GM18909 (cell line): ENCODE measurements around the gene COQ8B.
"Not testable (repeated sequence)": the region's sequence is repeated elsewhere in the genome, so short reads cannot be mapped to it uniquely, and the experiment has no call there.

Experiments
- ATAC-seq: cut with Tn5 transposase; IDR thresholded peaks from one replicate; pipeline ENCODE4 v1.9.1; 2021; ENCODE audit warnings: mild to moderate bottlenecking; ENCODE audit not compliant: unreplicated experiment, poor library complexity

COQ8B gene

DNA sequence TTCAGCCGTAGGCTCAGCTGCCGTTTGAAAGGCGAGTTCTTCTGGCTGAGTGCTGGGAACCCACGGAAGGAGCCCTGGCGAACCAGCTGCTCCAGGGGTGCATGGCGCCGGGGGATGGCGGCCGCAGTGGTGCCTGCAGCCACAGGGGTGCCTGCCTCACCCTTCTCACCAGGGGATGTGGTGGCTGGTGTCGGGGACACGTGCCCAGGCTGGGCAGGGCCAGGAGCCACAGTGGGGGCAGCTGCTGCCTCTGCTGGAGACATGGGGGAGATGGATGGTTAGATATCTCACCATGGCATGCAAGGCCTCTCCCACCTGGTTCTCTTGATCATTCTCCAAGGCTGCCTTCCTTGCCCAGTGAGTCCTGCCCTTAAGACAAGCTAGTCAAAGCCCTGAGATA, 43.3 kb downstream of the COQ8B start:
- ATAC-seq, result no peak

GRCh38 chr19:40672573-40673299, 44.0 kb downstream of the COQ8B start:
- no peak for ATAC-seq

GRCh38 chr19:40672038-40672437, 44.6 kb downstream of the COQ8B start:
- no peak for ATAC-seq

DNA sequence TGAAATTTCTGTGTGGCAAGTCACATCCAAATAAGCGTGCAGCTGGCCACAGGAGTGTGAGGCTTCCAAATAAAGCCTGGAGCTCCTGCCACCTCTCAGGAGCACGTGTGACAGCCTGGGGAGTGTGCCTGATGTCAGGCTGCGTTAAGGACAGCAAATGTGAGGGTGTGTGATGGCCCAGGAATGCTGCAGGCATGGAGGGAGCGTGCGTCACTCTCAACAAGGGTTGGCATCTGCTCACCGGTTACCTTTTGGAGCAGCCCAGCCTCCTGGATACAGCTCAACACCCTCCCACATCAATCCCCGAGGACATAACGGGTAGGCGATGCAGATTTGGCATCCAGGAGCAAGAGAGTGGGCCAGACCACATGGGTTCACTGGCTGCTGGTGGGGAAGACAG, 45.3 kb downstream of the COQ8B start:
- ATAC-seq, result no peak

DNA sequence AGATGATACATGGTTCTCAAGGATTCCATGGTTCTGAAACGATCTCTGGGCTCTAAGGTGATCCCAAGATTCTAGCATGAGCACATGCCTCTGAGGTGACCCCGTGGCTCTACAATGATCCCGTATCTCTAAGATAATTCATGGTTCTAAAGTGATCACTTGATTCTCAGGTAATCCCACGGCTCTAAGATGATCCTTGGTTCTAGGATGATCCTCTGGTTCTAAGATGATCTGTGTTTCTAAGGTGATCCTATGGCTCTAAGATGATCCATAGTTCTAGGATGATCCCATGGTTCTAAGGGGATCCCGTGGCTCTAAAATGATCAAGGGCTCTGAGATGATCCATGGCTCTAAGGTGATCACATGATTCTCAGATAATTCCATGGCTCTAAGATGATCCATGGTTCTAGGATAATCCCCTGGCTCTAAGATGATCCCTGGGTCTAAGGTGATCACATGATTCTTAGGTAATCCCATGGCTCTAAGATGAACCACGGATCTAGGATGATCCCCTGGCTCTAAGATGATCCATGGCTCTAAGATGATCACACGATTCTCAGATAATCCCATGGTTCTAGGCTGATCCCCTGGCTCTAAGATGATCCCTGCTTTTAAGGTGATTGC, 47.6 kb downstream of the COQ8B start:
- ATAC-seq, result no peak

DNA sequence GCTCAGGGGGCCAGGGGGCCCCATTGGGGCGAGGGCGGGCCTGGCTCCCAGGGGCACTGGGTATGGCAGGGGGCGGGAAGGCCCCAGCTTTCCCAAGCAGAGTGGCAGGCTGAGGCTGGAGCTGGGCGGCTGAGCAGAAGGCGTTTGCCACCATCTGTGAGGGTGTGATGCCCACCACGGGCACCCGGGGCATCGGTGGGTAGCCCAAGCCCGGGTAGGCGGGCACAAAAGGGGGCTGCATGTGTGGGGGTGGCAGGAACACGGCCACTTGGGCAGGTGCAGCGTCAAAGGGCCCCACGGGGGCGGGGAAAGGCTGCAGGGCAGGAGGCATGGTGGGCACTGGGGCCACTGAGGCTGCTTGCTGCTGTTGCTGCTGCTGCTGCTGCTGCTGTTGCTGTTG, 49.1 kb downstream of the COQ8B start:
- no peak for ATAC-seq

DNA sequence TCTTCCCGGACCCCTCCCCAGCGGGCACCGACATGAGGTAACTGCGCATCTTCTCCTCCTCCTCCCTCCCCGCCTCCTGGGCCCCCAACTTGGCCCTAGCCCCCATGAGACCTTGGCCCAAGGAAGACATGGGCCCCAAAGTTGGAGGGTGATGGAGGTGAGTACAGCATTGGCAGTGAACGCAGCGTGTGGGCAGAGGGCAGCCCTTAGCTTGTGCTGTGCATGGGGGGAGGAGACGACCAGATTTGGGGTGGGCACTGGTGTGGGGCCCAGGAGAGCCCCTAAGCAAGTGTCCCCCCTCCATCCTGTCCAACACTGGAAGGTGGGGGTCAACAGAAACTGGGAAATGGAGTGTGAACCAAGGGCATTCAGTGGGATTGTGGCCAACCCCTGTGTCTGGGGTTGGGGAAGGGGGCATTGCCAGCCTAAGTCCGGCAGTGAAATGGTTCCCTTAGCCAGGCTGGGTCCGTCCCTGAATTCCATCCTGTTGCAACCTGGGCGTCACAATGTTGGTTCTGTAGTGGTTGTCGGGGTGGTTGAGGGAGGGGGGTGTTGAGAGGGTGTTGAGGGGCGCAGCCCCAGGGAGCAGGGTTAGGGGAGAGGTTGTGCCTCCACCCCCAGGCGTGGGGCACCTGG, 49.8 kb downstream of the COQ8B start:
- ATAC-seq, result no peak

DNA sequence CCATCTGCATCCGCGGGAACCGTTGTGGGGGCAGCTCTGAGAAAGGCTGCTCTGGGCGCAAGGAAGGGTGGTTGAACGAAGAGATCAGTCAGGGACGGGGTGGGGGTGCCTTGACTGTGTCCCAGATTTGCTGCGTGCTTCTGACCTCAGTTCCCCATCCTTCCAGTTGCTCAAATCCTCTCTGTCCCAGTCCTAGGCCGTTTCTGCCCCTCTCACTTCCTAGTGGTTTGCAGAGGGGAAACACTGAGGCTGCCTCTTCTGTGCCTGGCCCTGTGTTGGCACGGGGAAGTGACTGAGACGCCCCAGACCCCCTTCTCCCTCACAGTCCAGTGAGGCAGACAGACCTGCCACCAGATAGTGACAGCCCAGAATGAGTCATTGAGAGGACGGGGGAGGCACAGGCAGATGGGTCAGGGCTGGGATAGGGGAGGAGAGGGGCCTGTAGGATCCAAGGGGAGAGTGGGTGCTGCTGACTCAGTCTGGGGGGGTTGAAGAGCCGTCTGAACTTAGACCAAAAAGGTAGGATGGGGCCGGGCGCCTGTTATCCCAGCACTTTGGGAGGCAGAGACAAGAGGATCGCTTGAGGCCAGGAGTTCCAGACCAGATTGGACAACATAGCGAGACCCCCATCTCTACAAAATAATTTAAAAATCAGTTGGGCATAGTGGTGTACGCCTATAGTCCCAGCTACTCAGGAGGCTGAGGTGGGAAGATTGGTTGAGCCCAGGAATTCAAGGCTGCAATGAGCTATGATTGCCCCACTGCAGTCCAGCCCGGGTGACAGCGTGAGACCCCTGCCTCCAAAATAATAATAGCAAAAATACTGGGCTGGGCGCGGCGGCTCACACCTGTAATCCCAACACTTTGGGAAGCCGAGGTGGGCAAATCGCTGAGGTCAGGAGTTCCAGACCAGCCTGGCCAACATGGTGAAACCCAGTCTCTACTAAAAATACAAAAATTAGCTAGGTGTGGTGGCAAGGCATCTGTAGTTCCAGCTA, 52.7 kb downstream of the COQ8B start:
- ATAC-seq, result no peak

GRCh38 chr19:40662925-40663694, 53.6 kb downstream of the COQ8B start:
- peak; percentile 85 for ATAC-seq

GRCh38 chr19:40661616-40662015, 55.1 kb downstream of the COQ8B start:
- no peak for ATAC-seq

DNA sequence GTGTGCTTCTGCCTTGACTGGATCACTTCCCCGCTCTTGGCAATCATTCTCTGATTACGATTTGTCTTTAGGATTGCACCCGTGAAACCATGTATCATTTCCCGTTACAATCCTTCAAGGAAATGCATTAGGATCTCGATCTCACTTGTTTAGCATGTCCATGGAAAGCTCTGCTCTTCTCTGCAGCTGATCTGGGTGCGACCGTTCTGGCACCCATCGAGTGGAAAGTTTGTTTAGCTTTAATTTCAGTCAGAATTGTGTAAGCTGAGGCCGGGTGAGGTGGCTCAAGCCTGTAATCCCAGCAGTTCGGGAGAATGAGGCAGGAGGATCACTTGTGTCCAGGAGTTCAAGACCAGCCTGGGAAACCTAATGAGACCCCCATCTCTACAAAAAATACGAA, 57.1 kb downstream of the COQ8B start:
- ATAC-seq, result no peak

GRCh38 chr19:40659116-40659515, 57.6 kb downstream of the COQ8B start:
- no peak for ATAC-seq

- ATAC-seq, result no peak
Observed at GRCh38 chr19:40658031-40658430, 58.7 kb downstream of the COQ8B start.

DNA sequence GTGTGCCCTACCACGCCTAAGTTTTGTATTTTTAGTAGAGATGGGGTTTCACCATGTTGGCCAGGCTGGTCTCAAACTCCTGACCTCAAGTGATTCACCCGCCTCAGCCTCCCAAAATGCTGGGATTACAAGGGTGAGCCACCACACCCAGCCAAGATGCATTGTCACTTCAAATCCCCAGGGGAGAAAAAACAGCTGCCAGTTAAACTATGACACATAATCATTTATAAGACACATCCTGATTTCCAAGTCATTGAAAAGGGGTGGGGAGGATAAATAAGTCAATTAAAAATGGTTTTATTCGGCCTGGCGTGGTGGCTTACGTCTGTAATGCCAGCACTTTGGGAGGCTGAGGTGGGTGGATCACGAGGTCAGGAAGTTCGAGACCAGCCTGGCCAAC, 61.0 kb downstream of the COQ8B start:
- not testable (repeated sequence) for ATAC-seq

GRCh38 chr19:40652303-40652702, 64.4 kb downstream of the COQ8B start:
- not testable (repeated sequence) for ATAC-seq

- ATAC-seq, result no peak
Observed at GRCh38 chr19:40650749-40651305, 65.9 kb downstream of the COQ8B start.

GRCh38 chr19:40649903-40650675, 66.6 kb downstream of the COQ8B start:
- ATAC-seq, result not testable (repeated sequence)

GRCh38 chr19:40646743-40647254, 69.9 kb downstream of the COQ8B start:
- no peak for ATAC-seq
